H9 (cell line): ENCODE data around the gene MORF4L1. TPM values are rescaled to one million over a fixed set of nuclear protein-coding genes. Genes with fewer than 3 reads are reported as not detected.

Source experiments
- DNase-seq: peaks from one replicate; pipeline ENCODE4 v3.0.0-alpha.2; 2017
- H2AFZ ChIP-seq: one replicate; pipeline ENCODE4 v1.6.1; 2013; ENCODE audit warnings: mild to moderate bottlenecking, low read length, control low read depth, moderate library complexity
- H2AK5ac ChIP-seq: 2 replicates; pipeline ENCODE4 v1.6.1; 2013; ENCODE audit warnings: low read length, control low read depth, mixed read lengths; ENCODE audit not compliant: insufficient read length
- H2BK120ac ChIP-seq: one replicate; pipeline ENCODE4 v1.6.1; 2013; ENCODE audit warnings: low read depth, mild to moderate bottlenecking, low read length, control low read depth, inconsistent platforms; ENCODE audit not compliant: poor library complexity, severe bottlenecking
- H2BK12ac ChIP-seq: 2 replicates; pipeline ENCODE4 v1.6.1; 2013; ENCODE audit warnings: low read length, control low read depth, mixed read lengths, low read depth; ENCODE audit not compliant: insufficient read length
- H2BK15ac ChIP-seq: 2 replicates; pipeline ENCODE4 v1.6.1; 2013; ENCODE audit warnings: low read depth, low read length, control low read depth
- H2BK20ac ChIP-seq: one replicate; pipeline ENCODE4 v1.6.1; 2013; ENCODE audit warnings: low read depth, mild to moderate bottlenecking, low read length, control low read depth, inconsistent platforms; ENCODE audit not compliant: poor library complexity, severe bottlenecking
- H2BK5ac ChIP-seq: 2 replicates; pipeline ENCODE4 v1.6.1; 2013; ENCODE audit warnings: low read length, control low read depth, mixed read lengths; ENCODE audit not compliant: insufficient read length
- H3K14ac ChIP-seq: 2 replicates; pipeline ENCODE4 v1.6.1; 2013; ENCODE audit warnings: low read length, control low read depth; ENCODE audit not compliant: insufficient read depth
- H3K18ac ChIP-seq: 2 replicates; pipeline ENCODE4 v1.6.1; 2013; ENCODE audit warnings: low read depth, mild to moderate bottlenecking, mixed read lengths, low read length, control low read depth; ENCODE audit not compliant: insufficient read length
- H3K23ac ChIP-seq: 2 replicates; pipeline ENCODE4 v1.6.1; 2013; ENCODE audit warnings: low read length, control low read depth, mixed read lengths, low read depth; ENCODE audit not compliant: insufficient read length
- H3K23me2 ChIP-seq: 2 replicates; pipeline ENCODE4 v1.6.1; 2013; ENCODE audit warnings: low read depth, mild to moderate bottlenecking, mixed read lengths, low read length, control low read depth; ENCODE audit not compliant: insufficient read length, poor library complexity, severe bottlenecking
- H3K27ac ChIP-seq: 2 replicates; pipeline ENCODE4 v1.5.1; 2013; ENCODE audit warnings: low read length, control low read depth, mixed read lengths, low read depth; ENCODE audit not compliant: insufficient read length
- H3K27me3 ChIP-seq: 2 replicates; pipeline ENCODE4 v1.6.1; 2013; ENCODE audit warnings: low read length, control low read depth, inconsistent platforms; ENCODE audit not compliant: insufficient read depth
- H3K4ac ChIP-seq: 2 replicates; pipeline ENCODE4 v1.6.1; 2013; ENCODE audit warnings: low read depth, mild to moderate bottlenecking, control low read depth, inconsistent platforms, low read length, moderate library complexity
- H3K4me1 ChIP-seq: 2 replicates; pipeline ENCODE4 v1.6.1; 2013; ENCODE audit warnings: low read length, control low read depth, inconsistent platforms; ENCODE audit not compliant: insufficient read depth
- H3K4me2 ChIP-seq: 2 replicates; pipeline ENCODE4 v1.6.1; 2013; ENCODE audit warnings: low read length, control low read depth, mixed read lengths; ENCODE audit not compliant: insufficient read length, insufficient read depth
- H3K56ac ChIP-seq: 2 replicates; pipeline ENCODE4 v1.6.1; 2013; ENCODE audit warnings: low read depth, mild to moderate bottlenecking, mixed read lengths, low read length, control low read depth; ENCODE audit not compliant: insufficient read length
- H3K79me1 ChIP-seq: 2 replicates; pipeline ENCODE4 v1.6.1; 2013; ENCODE audit warnings: low read depth, mild to moderate bottlenecking, moderate library complexity, low read length, control low read depth, inconsistent platforms; ENCODE audit not compliant: insufficient read depth, poor library complexity, severe bottlenecking
- H3K79me2 ChIP-seq: 2 replicates; pipeline ENCODE4 v1.6.1; 2013; ENCODE audit warnings: low read length, control low read depth, inconsistent platforms; ENCODE audit not compliant: insufficient read depth
- H3K9ac ChIP-seq: 2 replicates; pipeline ENCODE4 v1.6.1; 2013; ENCODE audit warnings: low read length, control low read depth, mixed read lengths; ENCODE audit not compliant: insufficient read length; ENCODE audit errors: extremely low read depth
- H3K9me3 ChIP-seq: one replicate; pipeline ENCODE4 v1.6.1; 2013; ENCODE audit warnings: low read depth, low read length, inconsistent platforms; ENCODE audit not compliant: control insufficient read depth
- H3T11ph ChIP-seq: one replicate; pipeline ENCODE4 v1.6.1; 2013; ENCODE audit warnings: mild to moderate bottlenecking, low read length, control low read depth, inconsistent platforms
- H4K20me1 ChIP-seq: one replicate; pipeline ENCODE4 v1.6.1; 2013; ENCODE audit not compliant: control insufficient read depth, insufficient read length, insufficient read depth
- H4K5ac ChIP-seq: 2 replicates; pipeline ENCODE4 v1.6.1; 2013; ENCODE audit warnings: low read depth, mild to moderate bottlenecking, mixed read lengths, low read length, control low read depth; ENCODE audit not compliant: insufficient read length
- H4K8ac ChIP-seq: replicated peaks from 2 replicates; pipeline ENCODE4 v1.6.1; 2013; ENCODE audit warnings: low read length, control low read depth, mixed read lengths, low read depth; ENCODE audit not compliant: insufficient read length
- H4K91ac ChIP-seq: 2 replicates; pipeline ENCODE4 v1.6.1; 2013; ENCODE audit warnings: low read depth, mild to moderate bottlenecking, moderate library complexity, mixed read lengths, low read length, control low read depth; ENCODE audit not compliant: insufficient read length
- H3K27ac Mint-ChIP-seq, 3 experiments: 2 replicates in 2 of 3; 3 replicates in 1 of 3; pipeline ENCODE4 v1.8.0; 2020 to 2021; ENCODE audit warnings: mixed read lengths in 3 of 3, mild to moderate bottlenecking in 1 of 3, moderate library complexity in 1 of 3
- H3K27me3 Mint-ChIP-seq: 2 replicates; pipeline ENCODE4 v1.8.0; 2021; ENCODE audit warnings: low read depth, mild to moderate bottlenecking, moderate library complexity, mixed read lengths
- H3K36me3 Mint-ChIP-seq, 3 experiments: 2 replicates in 2 of 3; 3 replicates in 1 of 3; pipeline ENCODE4 v1.8.0; 2020 to 2021; ENCODE audit warnings: low read depth in 3 of 3, mixed read lengths in 3 of 3; ENCODE audit not compliant: insufficient read depth in 1 of 3
- H3K4me1 Mint-ChIP-seq, 2 experiments: 2 replicates each; pipeline ENCODE4 v1.8.0; 2020; ENCODE audit warnings: mixed read lengths in 2 of 2
- H3K4me3 Mint-ChIP-seq, 2 experiments: 2 replicates in 1 of 2; 3 replicates in 1 of 2; pipeline ENCODE4 v1.8.0; 2020 to 2021; ENCODE audit warnings: mild to moderate bottlenecking in 2 of 2, mixed read lengths in 2 of 2, moderate library complexity in 1 of 2
- H3K9me3 Mint-ChIP-seq, 2 experiments: 2 replicates in 1 of 2; 3 replicates in 1 of 2; pipeline ENCODE4 v1.8.0; 2020; ENCODE audit warnings: mild to moderate bottlenecking in 2 of 2, mixed read lengths in 2 of 2, moderate library complexity in 1 of 2
- WGBS: extraction: QIAGEN DNeasy Blood & Tissue Kit; methylation state at CpG from one replicate; pipeline ENCODE4 v1.1.7; 2013; ENCODE audit warnings: missing lambda C conversion rate, low lambda C conversion rate, mixed read lengths; ENCODE audit not compliant: insufficient read length; ENCODE audit errors: extremely low coverage; 5-methylcytosine and 5-hydroxymethylcytosine counted together
- total RNA-seq: library from RNA; stranded (reverse); gene quantifications from 2 replicates; pipeline ENCODE4 v1.2.1, GENCODE V29; 2021
- TF ChIP-seq, protein P1 (sequence below): fragments of 200-600 bp; sonication (generic); conservative IDR thresholded peaks from 3 replicates; pipeline ENCODE4 v1.8.0; 2021; ENCODE audit warnings: antibody characterized with exemption, mild to moderate bottlenecking

Gene MORF4L1
- total RNA-seq, 1 experiment from 2014 or later = 544 TPM

DNA sequence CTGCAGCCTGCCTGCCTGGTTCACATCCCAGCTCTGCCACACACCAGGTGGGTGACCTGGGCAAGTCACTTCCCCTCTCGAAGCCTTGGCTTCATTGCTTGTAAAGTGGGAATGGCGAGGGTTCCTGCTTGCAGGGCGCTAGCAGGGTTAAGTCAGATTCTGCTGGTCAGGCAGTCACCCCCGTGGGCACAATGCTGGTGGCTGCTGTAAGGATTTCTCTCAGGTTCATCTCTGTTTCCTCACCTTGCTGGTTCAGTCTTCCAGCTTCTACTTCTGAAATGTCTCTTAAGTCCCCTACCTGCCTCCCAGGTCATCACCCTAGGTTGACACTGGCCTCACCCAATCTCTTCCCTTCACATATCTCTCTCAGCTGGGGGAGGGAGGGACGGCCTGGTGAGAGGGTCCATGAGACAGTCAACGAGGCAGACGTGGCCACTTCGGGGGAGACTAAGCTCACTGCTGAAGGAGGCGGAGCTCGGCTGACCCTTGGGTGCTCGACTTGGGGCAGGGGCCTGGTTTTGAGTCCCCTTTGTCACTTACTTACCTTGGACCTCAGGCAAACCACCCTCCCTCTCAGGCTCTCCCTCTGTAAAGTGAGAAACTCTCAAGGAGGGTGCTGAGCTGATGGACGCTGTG lies 60.6 kb downstream of the MORF4L1 start:
- Histone ChIP-seq H3K14ac (no peak overlapping the region), H2BK15ac (no peak overlapping the region), H3K27me3 (no peaks in the 10 kb centered on the region), H3T11ph (no peak overlapping the region), H3K56ac (no peak overlapping the region), H3K9me3 (no peaks in the 10 kb centered on the region), H4K5ac (no peak overlapping the region), H3K4me1 (no peaks in the 10 kb centered on the region), H3K23me2 (no peaks in the 10 kb centered on the region), H2AK5ac (no peak overlapping the region), H3K27ac (no peak overlapping the region), H2BK12ac (no peak overlapping the region), H2BK20ac (no peak overlapping the region), H2AFZ (no peak overlapping the region), H2BK5ac (no peak overlapping the region), H3K4me2 (no peak overlapping the region), H3K18ac (no peak overlapping the region), H4K8ac (no peak overlapping the region), H4K91ac (no peak overlapping the region), H3K79me2 (no peaks in the 10 kb centered on the region), H4K20me1 (no peaks in the 10 kb centered on the region), H2BK120ac (no peak overlapping the region), H3K23ac (no peak overlapping the region), H3K4ac (no peak overlapping the region), H3K9ac (no peak overlapping the region), H3K79me1 (no peaks in the 10 kb centered on the region)
- no peak for DNase-seq
- Mint-ChIP-seq H3K9me3 (no peaks in the 10 kb centered on the region; a peak in 1 of 5 replicates), H3K4me3 (no peak overlapping the region), H3K4me1 (peaks cover 4% of the 10 kb centered on the region in 2 experiments; a peak in 2 of 4 replicates), H3K27me3 (peaks cover 7% of the 10 kb centered on the region), H3K27ac (peak overlapping the region in 2 of 3 experiments; percentile 31 to 63; a peak in 3 of 7 replicates), H3K36me3 (peaks cover 0 to 3% (median 0%) of the 10 kb centered on the region in 3 experiments; a peak in 3 of 7 replicates)
- TF ChIP-seq, protein P1, sequence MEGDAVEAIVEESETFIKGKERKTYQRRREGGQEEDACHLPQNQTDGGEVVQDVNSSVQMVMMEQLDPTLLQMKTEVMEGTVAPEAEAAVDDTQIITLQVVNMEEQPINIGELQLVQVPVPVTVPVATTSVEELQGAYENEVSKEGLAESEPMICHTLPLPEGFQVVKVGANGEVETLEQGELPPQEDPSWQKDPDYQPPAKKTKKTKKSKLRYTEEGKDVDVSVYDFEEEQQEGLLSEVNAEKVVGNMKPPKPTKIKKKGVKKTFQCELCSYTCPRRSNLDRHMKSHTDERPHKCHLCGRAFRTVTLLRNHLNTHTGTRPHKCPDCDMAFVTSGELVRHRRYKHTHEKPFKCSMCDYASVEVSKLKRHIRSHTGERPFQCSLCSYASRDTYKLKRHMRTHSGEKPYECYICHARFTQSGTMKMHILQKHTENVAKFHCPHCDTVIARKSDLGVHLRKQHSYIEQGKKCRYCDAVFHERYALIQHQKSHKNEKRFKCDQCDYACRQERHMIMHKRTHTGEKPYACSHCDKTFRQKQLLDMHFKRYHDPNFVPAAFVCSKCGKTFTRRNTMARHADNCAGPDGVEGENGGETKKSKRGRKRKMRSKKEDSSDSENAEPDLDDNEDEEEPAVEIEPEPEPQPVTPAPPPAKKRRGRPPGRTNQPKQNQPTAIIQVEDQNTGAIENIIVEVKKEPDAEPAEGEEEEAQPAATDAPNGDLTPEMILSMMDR = no peak
- WGBS = no CpG with 5 or more reads among the region's 12 CpGs
